GM12878 (cell line): ENCODE data around the gene COPZ1. TPM values are rescaled to one million over a fixed set of nuclear protein-coding genes. Genes with fewer than 3 reads are reported as not detected.

ENCODE experiments used
- ATAC-seq: fragments of 200-7000 bp; cut with Tn5 transposase; 3 replicates; pipeline ENCODE4 v1.9.1; 2020; ENCODE audit warnings: mild to moderate bottlenecking, moderate library complexity
- BruUV-seq: library from RNA; stranded (reverse); fragments of 400-500 nt; replicated peaks from 2 replicates; lab custom pipeline; 2021; lab: Mats Ljungman, UMichigan
- CTCF ChIA-PET: fragments of 300-600 bp; sonication (Branson Sonifier 250); formaldehyde crosslinking; extraction: SDS; loops from one replicate; lab custom pipeline; 2021; ENCODE audit warnings: inconsistent platforms; lab: Yijun Ruan, JAX
- POLR2A ChIA-PET: fragments of 350-600 bp; formaldehyde crosslinking; extraction: SDS; loops from one replicate; lab custom pipeline; 2021; ENCODE audit warnings: inconsistent platforms; lab: Charles Lee
- RAD21 ChIA-PET: fragments of 300-600 bp; sonication (Branson Sonifier 250); formaldehyde crosslinking; loops from one replicate; lab custom pipeline; 2023; ENCODE audit warnings: antibody characterized with exemption; ENCODE audit not compliant: unreplicated experiment; lab: Charles Lee
- SMC1A ChIA-PET: fragments of 300-600 bp; sonication (Branson Sonifier 250); formaldehyde crosslinking; loops from one replicate; lab custom pipeline; 2023; ENCODE audit not compliant: unreplicated experiment, uncharacterized antibody; lab: Charles Lee
- DNase-seq: peaks from one replicate; pipeline ENCODE4 v3.0.0-alpha.2; 2011; ENCODE audit warnings: low read depth, low spot score
- FAIRE-seq: peaks from 3 replicates; lab custom pipeline; 2011; peaks lifted over from hg19 to GRCh38; lab: Jason Lieb, UNC
- H2AFZ ChIP-seq: 2 replicates; pipeline ENCODE4 v1.6.0; 2011; ENCODE audit warnings: low read depth, low read length, control low read depth; ENCODE audit not compliant: control insufficient read depth
- H3K27ac ChIP-seq: 2 replicates; pipeline ENCODE4 v1.5.1; 2011; ENCODE audit warnings: control low read depth; ENCODE audit not compliant: control insufficient read depth, insufficient read depth
- H3K27me3 ChIP-seq, 2 experiments: replicated peaks in 1 of 2; 2 replicates each; pipeline versions ENCODE4 v1.6.0 to v1.6.1; 2011; ENCODE audit warnings: low read length in 1 of 2; ENCODE audit not compliant: control insufficient read depth in 2 of 2, insufficient read depth in 2 of 2
- H3K36me3 ChIP-seq, 2 experiments: 2 replicates each; pipeline ENCODE4 v1.5.1; 2011; ENCODE audit warnings: low read length in 1 of 2; ENCODE audit not compliant: control insufficient read depth in 2 of 2, insufficient read depth in 2 of 2
- H3K4me1 ChIP-seq: 2 replicates; pipeline ENCODE4 v1.6.1; 2011; ENCODE audit warnings: mild to moderate bottlenecking, low read length, moderate library complexity, mixed read lengths; ENCODE audit not compliant: control insufficient read depth, insufficient read depth
- H3K4me2 ChIP-seq: 2 replicates; pipeline ENCODE4 v1.6.0; 2011; ENCODE audit warnings: control low read depth; ENCODE audit not compliant: control insufficient read depth, insufficient read depth
- H3K4me3 ChIP-seq: fragments of 200-600 bp; sonication (generic); 2 replicates; pipeline ENCODE4 v1.5.1; 2016
- H3K79me2 ChIP-seq: 2 replicates; pipeline ENCODE4 v1.6.0; 2011; ENCODE audit warnings: low read length; ENCODE audit not compliant: control insufficient read depth, insufficient read depth
- H3K9ac ChIP-seq: 2 replicates; pipeline ENCODE4 v1.8.0; 2011; ENCODE audit warnings: low read length, control low read depth, mixed read lengths; ENCODE audit not compliant: control insufficient read depth, insufficient read depth
- H3K9me3 ChIP-seq: replicated peaks from 3 replicates; pipeline ENCODE4 v1.5.1; 2011; ENCODE audit warnings: mild to moderate bottlenecking, low read length; ENCODE audit not compliant: control insufficient read depth, insufficient read depth
- H4K20me1 ChIP-seq: 2 replicates; pipeline ENCODE4 v1.6.0; 2011; ENCODE audit not compliant: control insufficient read depth, insufficient read depth
- CHD4 ChIP-seq: fragments of 200-600 bp; sonication (generic); IDR thresholded peaks from 2 replicates; pipeline ENCODE4 v1.6.1; 2016; ENCODE audit warnings: mild to moderate bottlenecking
- GABPA ChIP-seq: IDR thresholded peaks from 2 replicates; pipeline ENCODE4 v1.6.1; 2014; ENCODE audit warnings: antibody characterized with exemption, low read depth, mild to moderate bottlenecking, inconsistent platforms
- GATAD2B ChIP-seq: fragments of 450-650 bp; conservative IDR thresholded peaks from 2 replicates; pipeline ENCODE4 v1.6.1; 2017; ENCODE audit warnings: low read depth, mild to moderate bottlenecking, moderate library complexity
- JUNB ChIP-seq: IDR thresholded peaks from 2 replicates; pipeline ENCODE4 v1.6.1; 2016; ENCODE audit warnings: antibody characterized with exemption, mild to moderate bottlenecking
- KLF5 ChIP-seq: fragments of 450-650 bp; IDR thresholded peaks from 2 replicates; pipeline ENCODE4 v1.6.1; 2014; ENCODE audit warnings: mild to moderate bottlenecking; ENCODE audit not compliant: partially characterized antibody
- PKNOX1 ChIP-seq: fragments of 450-650 bp; IDR thresholded peaks from 2 replicates; pipeline ENCODE4 v1.6.1; 2016; ENCODE audit warnings: mild to moderate bottlenecking
- SKIL ChIP-seq: fragments of 450-650 bp; IDR thresholded peaks from 2 replicates; pipeline ENCODE4 v1.6.1; 2017; ENCODE audit warnings: mild to moderate bottlenecking, low read depth, inconsistent platforms; ENCODE audit not compliant: poor library complexity, severe bottlenecking
- STAT3 ChIP-seq: IDR thresholded peaks from 2 replicates; pipeline ENCODE4 v1.6.1; 2011; ENCODE audit warnings: low read depth, low read length, improper control_type of control experiment
- TBL1XR1 ChIP-seq: IDR thresholded peaks from 2 replicates; pipeline ENCODE4 v1.6.1; 2012; ENCODE audit warnings: low read depth, low read length, improper control_type of control experiment
- ZNF687 ChIP-seq: fragments of 450-650 bp; IDR thresholded peaks from 2 replicates; pipeline ENCODE4 v1.6.1; 2017; ENCODE audit warnings: mild to moderate bottlenecking, moderate library complexity
- in situ Hi-C: fragments of 300-500 bp; cut with MboI; formaldehyde crosslinking; loops from 9 replicates; pipeline ENCODE4 v1.14.3; 2018; ENCODE audit warnings: mixed read lengths
- intact Hi-C: fragments of 100-400 bp; cut with micrococcal nuclease; formaldehyde crosslinking; loops from one replicate; pipeline ENCODE4 v1.14.2; 2022; ENCODE audit not compliant: unreplicated experiment
- polyA plus RNA-seq, 11 experiments: library from polyadenylated mRNA; depleted of rRNA in 4 of 11; unstranded in 6 of 11; stranded (reverse) in 5 of 11; fragments of >200 nt; fragmentation: Nextera tagmentation in 4 of 11; fragmentation: Illumina TruSeq in 1 of 11; extraction: Ambion mirVana in 4 of 11; extraction: Trizol in 1 of 11; gene quantifications; 1 replicate in 1 of 11; 2 replicates in 10 of 11; pipeline versions ENCODE4 v1.2.1 to v1.2.3, GENCODE V29; 2011 to 2016; ENCODE audit warnings: inconsistent platforms in 2 of 11, missing spikeins in 2 of 11, low read depth in 1 of 11
- total RNA-seq, 4 experiments: library from RNA; depleted of rRNA in 3 of 4; stranded (reverse); fragments of >200 nt in 3 of 4; fragmentation: Illumina TruSeq in 1 of 4; extraction: Trizol in 1 of 4; gene quantifications; 2 replicates each; pipeline versions ENCODE4 v1.2.1 to v1.2.3, GENCODE V29; 2013 to 2021
- TF ChIP-seq, protein P1 (sequence below): IDR thresholded peaks from 2 replicates; pipeline ENCODE4 v1.6.1; 2012; ENCODE audit warnings: low read depth, low read length, improper control_type of control experiment
- TF ChIP-seq, protein P2 (sequence below): fragments of 450-650 bp; IDR thresholded peaks from 2 replicates; pipeline ENCODE4 v1.6.1; 2017; ENCODE audit warnings: borderline replicate concordance

Gene COPZ1
- total and polyA plus RNA-seq, 10 of the 15 experiments (the other 5 are each of a cell fraction or from before 2014, with no cell fraction given): 112 to 378 (median 184) TPM

- RAD21 ChIA-PET: no interaction called here
- POLR2A ChIA-PET: no interaction called here
- no peak overlapping the region for H3K4me2 ChIP-seq
- peaks cover 7% of the 10 kb centered on the region for H3K4me1 ChIP-seq
- no peaks in the 10 kb centered on the region for H3K79me2 ChIP-seq
- CTCF ChIA-PET: interaction anchor here (0.6 to 4.2 kb wide), 4 partner anchors 12 to 98 kb away, joined by 4 to 30 read pairs (median 4); no protein-coding TSS in a partner anchor
- TF ChIP-seq KLF5: no peak
- no peak for TF ChIP-seq TBL1XR1
- no peak for TF ChIP-seq CHD4
- no peak for TF ChIP-seq GABPA
- TF ChIP-seq STAT3: no peak
- TF ChIP-seq, protein P1, sequence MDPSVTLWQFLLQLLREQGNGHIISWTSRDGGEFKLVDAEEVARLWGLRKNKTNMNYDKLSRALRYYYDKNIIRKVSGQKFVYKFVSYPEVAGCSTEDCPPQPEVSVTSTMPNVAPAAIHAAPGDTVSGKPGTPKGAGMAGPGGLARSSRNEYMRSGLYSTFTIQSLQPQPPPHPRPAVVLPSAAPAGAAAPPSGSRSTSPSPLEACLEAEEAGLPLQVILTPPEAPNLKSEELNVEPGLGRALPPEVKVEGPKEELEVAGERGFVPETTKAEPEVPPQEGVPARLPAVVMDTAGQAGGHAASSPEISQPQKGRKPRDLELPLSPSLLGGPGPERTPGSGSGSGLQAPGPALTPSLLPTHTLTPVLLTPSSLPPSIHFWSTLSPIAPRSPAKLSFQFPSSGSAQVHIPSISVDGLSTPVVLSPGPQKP: no peak
- TF ChIP-seq, protein P2, sequence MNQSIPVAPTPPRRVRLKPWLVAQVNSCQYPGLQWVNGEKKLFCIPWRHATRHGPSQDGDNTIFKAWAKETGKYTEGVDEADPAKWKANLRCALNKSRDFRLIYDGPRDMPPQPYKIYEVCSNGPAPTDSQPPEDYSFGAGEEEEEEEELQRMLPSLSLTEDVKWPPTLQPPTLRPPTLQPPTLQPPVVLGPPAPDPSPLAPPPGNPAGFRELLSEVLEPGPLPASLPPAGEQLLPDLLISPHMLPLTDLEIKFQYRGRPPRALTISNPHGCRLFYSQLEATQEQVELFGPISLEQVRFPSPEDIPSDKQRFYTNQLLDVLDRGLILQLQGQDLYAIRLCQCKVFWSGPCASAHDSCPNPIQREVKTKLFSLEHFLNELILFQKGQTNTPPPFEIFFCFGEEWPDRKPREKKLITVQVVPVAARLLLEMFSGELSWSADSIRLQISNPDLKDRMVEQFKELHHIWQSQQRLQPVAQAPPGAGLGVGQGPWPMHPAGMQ: no peak
- no peak for TF ChIP-seq SKIL
- TF ChIP-seq ZNF687: no peak
- TF ChIP-seq JUNB: no peak
- no peak for TF ChIP-seq GATAD2B
- no peak for TF ChIP-seq PKNOX1
- H3K9ac ChIP-seq: no peak overlapping the region
- H4K20me1 ChIP-seq: no peaks in the 10 kb centered on the region
- FAIRE-seq: no peak
- no peaks in the 10 kb centered on the region for H3K9me3 ChIP-seq
- BruUV-seq: no TSS peak
- H3K36me3 ChIP-seq: peaks cover 16 to 30% of the 10 kb centered on the region in 2 experiments
- DNase-seq: no peak
- no peak for ATAC-seq
- H3K27ac ChIP-seq: no peak overlapping the region
- in situ Hi-C loops: no loop called here
- SMC1A ChIA-PET: interaction anchor here (1.5 kb wide), 1 partner anchor 8 kb away, joined by 3 read pairs; no protein-coding TSS in a partner anchor
- no peak overlapping the region for H3K4me3 ChIP-seq
- intact Hi-C loops: no loop called here
- H2AFZ ChIP-seq: no peak overlapping the region
- no peaks in the 10 kb centered on the region for H3K27me3 ChIP-seq
Measured at GRCh38 chr12:54349679-54350078, 24.7 kb downstream of the COPZ1 start.
